HG02981 (cell line): ENCODE data around the gene TMEM254.
A peak's percentile ranks its signal among the peaks of the same experiment; 100 is the strongest.
"Not testable (repeated sequence)": the region's sequence is repeated elsewhere in the genome, so short reads cannot be mapped to it uniquely, and the experiment has no call there.

Experiments used
- ATAC-seq: cut with Tn5 transposase; IDR thresholded peaks from one replicate; pipeline ENCODE4 v1.9.1; 2021; ENCODE audit warnings: mild to moderate bottlenecking, moderate library complexity; ENCODE audit not compliant: unreplicated experiment

The TMEM254 gene

GRCh38 chr10:80078448-80079311 lies at the start of gene TMEM254:
Gene TMEM254 (plus strand): TSS chr10:80078665. CDS start chr10:80078700, 35 bp downstream.
- peak; percentile 84 for ATAC-seq

GRCh38 chr10:80029205-80029604 lies 49.3 kb upstream of the TMEM254 start:
- ATAC-seq, result peak; percentile 97

DNA sequence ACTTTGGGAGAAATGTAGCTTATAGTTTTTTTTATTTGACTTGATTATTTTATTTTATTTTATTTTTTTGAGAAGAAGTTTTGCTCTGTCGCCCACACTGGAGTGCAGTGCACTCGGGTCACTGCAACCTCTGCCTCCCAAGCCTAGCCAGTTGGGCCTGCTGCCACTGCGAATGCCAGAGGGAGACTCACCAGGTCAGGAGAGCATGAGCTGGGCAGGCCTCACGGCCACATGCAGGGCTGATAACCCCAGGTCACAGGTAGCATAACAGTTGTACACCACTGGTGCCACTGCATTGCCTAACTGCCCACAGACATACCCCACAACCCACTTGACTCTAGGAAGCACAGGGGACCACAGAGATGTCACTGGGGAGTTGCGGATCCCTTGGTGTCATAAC lies 48.6 kb upstream of the TMEM254 start:
- not testable (repeated sequence) for ATAC-seq

GRCh38 chr10:80032503-80032902 lies 46.0 kb upstream of the TMEM254 start:
- no peak for ATAC-seq

GRCh38 chr10:80034766-80035165 lies 43.7 kb upstream of the TMEM254 start:
- ATAC-seq, result not testable (repeated sequence)

GRCh38 chr10:80035430-80035829 lies 43.0 kb upstream of the TMEM254 start:
- ATAC-seq, result not testable (repeated sequence)

- ATAC-seq, result not testable (repeated sequence)
Measured at GRCh38 chr10:80036921-80037500, 41.5 kb upstream of the TMEM254 start.

GRCh38 chr10:80038226-80038625 lies 40.2 kb upstream of the TMEM254 start:
- not testable (repeated sequence) for ATAC-seq

GRCh38 chr10:80041162-80041561 lies 37.3 kb upstream of the TMEM254 start:
- no peak for ATAC-seq

DNA sequence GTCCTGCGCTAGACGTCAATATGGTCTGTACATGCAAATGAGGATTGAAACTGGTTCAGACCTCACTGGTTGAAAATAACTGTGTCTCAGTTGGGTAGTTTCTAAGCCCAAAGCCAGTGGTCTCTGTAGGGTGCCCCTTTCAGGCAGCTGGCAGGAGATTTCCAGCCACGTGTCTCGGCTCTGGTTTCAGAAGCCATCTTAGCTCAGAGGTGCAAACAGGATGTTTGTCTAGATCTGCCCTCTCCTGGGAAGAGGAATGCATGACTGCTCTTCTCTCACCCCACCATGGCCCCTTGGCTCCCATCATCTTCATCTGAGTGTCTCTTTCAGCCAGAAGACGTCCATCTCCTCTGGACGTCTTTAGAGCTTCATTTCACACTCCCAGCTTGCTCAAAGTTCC lies 33.5 kb upstream of the TMEM254 start:
- ATAC-seq, result not testable (repeated sequence)

- ATAC-seq, result peak; percentile 75
Measured at GRCh38 chr10:80046629-80047441, 31.6 kb upstream of the TMEM254 start.

GRCh38 chr10:80050752-80051151 lies 27.7 kb upstream of the TMEM254 start:
- no peak for ATAC-seq

DNA sequence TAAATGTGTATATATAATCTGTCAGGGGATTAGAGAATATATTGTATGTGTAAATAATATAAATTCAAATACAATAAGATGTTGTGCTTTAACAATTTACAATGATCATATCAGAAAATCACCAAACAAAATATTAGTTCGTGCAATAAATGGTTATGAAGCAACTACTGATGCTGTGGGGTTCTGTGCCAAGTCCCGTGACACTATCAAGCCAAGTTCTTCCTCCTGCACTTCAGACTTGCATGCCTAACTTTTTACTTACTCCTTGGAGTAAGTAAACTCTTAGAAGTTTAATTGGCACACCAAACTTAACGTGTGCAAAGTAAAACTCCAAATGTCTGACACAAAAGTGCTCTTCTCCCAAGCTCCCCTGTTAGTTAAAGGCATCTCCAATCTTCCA lies 26.5 kb upstream of the TMEM254 start:
- no peak for ATAC-seq

- ATAC-seq, result no peak
Measured at GRCh38 chr10:80055760-80056159, 22.7 kb upstream of the TMEM254 start.

GRCh38 chr10:80057171-80057570 lies 21.3 kb upstream of the TMEM254 start:
- ATAC-seq, result no peak

DNA sequence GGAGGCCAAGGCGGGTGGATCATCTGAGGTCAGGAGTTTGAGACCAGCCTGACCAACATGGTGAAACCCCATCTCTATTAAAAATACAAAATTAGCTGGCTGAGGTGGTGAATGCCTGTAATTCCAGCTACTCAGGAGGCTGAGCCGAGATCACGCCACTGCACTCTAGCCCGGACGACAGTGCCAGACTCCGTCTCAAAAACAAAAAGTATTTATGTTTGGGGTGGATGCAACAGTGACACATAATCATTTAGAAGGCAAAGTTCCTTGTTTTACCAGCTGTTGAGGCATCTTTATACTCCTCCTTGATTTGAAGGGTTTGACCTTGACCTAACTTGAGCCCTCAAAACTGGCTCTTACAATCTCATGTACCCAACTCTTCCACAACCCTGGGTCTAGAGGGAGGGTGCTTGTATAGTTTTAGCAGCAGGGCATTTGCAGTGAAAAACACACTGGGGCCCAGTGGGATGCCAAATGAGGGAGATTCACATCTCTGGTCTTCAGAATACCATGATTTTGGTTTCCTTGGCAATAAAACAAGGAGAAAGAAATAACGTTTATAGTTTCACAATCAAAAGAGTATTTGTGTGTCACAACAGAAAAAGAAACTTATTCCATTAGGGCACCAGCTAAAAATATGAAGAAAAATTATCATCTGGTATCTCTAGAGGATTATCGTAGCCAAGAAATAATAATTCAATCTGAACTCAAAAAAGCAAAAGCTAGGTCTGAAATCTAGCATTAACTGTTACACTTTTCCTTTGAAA lies 14.2 kb upstream of the TMEM254 start:
- ATAC-seq, result no peak

DNA sequence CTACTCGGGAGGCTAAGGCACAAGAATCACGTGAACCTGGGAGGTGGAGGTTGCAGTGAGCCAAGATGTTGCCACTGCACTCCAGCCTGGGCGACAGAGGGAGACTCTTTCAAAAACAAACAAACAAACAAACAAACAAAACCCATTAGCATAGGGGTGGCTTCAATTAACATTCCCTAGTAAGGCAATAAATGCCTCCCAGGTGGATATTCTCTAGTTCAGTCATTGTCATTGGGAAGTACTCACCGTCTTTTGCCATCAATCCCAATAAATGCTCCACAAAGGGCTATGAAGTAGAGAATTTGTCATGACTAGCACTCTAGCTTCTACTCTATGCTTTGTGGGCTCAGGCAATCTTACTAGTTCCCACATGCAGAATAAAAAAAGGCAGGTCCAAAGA lies 11.7 kb upstream of the TMEM254 start:
- no peak for ATAC-seq

GRCh38 chr10:80067821-80068220 lies 10.6 kb upstream of the TMEM254 start:
- not testable (repeated sequence) for ATAC-seq

DNA sequence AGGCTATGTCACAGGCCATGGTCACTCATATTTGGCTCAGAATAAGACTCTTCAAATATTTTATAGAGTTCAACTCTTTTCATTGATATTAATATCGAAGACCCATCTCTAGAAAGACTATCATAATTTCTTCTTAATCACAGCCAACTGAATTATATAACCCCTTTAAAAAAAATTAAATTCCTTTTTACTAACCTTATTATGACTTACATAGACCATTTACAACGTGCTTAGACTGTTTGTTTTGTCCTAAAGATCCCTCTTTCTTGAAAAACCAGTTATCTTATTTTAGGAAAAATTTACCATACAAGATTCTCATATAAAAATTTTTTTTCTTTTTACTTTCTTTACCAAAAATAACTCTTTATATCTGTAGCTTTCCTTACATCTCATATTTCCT lies 10.2 kb upstream of the TMEM254 start:
- no peak for ATAC-seq

- ATAC-seq, result no peak
Measured at GRCh38 chr10:80070057-80070456, 8.4 kb upstream of the TMEM254 start.

DNA sequence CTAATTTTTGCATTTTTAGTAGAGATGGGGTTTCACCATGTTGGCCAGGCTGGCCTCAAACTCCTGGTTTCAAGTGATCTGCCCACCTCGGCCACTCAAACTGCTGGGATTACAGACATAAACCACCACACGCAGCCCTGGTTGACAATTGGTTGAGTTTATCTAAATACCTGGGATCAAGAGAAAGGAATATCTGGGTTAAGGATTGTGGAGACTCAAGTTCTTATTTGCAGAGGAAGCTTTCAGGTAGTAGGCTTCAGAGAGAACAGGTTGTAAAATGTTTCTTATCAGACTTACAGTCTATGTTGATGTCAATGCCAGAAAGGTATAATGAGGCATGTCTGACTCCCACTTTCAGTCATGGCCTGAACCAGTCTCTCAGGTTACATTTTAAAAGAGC lies 5.9 kb upstream of the TMEM254 start:
- no peak for ATAC-seq
